Colonic mucosa (tissue), 4 donors: ENCODE data around the gene CCDC27. TPM values are rescaled to one million over a fixed set of nuclear protein-coding genes. Genes with fewer than 3 reads are reported as not detected.

Source experiments
- DNase-seq: peaks from one replicate; pipeline ENCODE4 v3.0.0-alpha.2; 2020
- H3K27ac ChIP-seq: fragments of 200-600 bp; one replicate; pipeline ENCODE4 v1.8.0; 2021
- H3K27me3 ChIP-seq: fragments of 200-600 bp; one replicate; pipeline ENCODE4 v1.8.0; 2021
- H3K36me3 ChIP-seq: fragments of 200-600 bp; one replicate; pipeline ENCODE4 v1.8.0; 2021
- H3K4me1 ChIP-seq: fragments of 200-600 bp; one replicate; pipeline ENCODE4 v1.8.0; 2021; ENCODE audit warnings: mild to moderate bottlenecking
- H3K4me3 ChIP-seq: fragments of 200-600 bp; one replicate; pipeline ENCODE4 v1.8.0; 2021
- H3K9ac ChIP-seq, 2 donors: one replicate each; pipeline ENCODE4 v1.7.0; 2013; ENCODE audit warnings: control low read depth in 2 of 2, low read depth in 2 of 2, low read length in 2 of 2
- H3K9me3 ChIP-seq: fragments of 200-600 bp; one replicate; pipeline ENCODE4 v1.8.0; 2021
- intact Hi-C: fragments of 100-400 bp; cut with DNase I; formaldehyde crosslinking; loops from one replicate; pipeline ENCODE4 v1.14.1; 2022
- total RNA-seq, 2 donors: library from RNA; stranded (reverse); fragmentation: NEBNext Ultra II Directional in 1 of 2; extraction: Animal tissue kit (Norgen Biotek cat#: 25700) in 1 of 2; gene quantifications; one replicate each; pipeline ENCODE4 v1.2.1, GENCODE V29; 2021
- TF ChIP-seq, protein P1 (sequence below): fragments of 200-600 bp; IDR thresholded peaks from one replicate; pipeline ENCODE4 v1.8.0; 2022; ENCODE audit warnings: antibody characterized with exemption, mild to moderate bottlenecking
- donor health status: healthy.
- donor health status: DM: no; HTN: no; CAD: no.
- donor health status: DM: no; HTN: no; CAD: no.

The CCDC27 gene
- total RNA-seq, 2 donors from 2014 or later = not detected

DNA sequence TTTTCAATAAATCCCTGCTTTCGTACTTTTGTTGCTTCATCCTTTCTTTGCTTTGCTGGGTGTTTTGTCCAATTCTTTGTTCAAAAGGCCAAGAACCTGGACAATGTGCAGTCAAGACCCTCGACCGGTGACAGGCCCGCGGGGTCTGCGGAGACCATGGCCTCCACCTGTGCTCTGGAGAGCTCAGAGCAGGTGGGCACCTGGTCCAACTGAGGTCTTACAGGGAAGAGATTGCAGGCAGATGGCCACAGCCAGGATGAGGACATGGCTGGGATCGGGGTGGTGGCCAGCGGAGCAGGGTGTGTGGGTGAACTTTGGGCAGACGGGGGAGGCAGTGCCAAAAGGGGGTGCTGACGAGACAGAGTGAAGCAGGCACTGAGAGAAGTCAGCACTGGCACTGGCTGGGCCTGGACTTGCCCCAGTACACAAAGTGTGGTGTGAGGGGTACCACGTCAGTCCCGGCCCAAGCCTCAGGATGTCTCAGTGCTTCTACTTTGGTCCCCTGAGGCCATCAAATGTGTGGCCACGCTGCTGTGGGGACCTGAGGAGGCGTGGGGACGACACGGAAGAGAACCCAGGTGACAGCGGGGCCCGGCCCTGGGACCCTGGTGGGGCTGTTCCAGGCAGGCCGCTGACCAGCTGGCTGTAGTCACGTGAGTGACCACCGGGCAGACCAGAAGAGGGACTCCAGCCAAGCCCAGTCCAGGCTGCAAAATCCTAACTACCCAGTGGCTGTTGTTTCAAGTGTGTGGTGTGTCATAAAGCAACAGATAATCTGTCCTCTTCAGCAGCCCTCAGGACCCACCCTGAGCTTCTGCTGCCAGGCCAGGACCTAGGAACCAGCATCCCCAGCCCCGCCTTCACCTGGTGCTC, 10.4 kb upstream of the CCDC27 start:
- Histone ChIP-seq H3K9ac (no peak overlapping the region), H3K27ac (no peak overlapping the region), H3K27me3 (no peaks in the 10 kb centered on the region), H3K9me3 (no peaks in the 10 kb centered on the region), H3K36me3 (no peaks in the 10 kb centered on the region), H3K4me1 (no peaks in the 10 kb centered on the region), H3K4me3 (no peak overlapping the region)
- TF ChIP-seq, protein P1, sequence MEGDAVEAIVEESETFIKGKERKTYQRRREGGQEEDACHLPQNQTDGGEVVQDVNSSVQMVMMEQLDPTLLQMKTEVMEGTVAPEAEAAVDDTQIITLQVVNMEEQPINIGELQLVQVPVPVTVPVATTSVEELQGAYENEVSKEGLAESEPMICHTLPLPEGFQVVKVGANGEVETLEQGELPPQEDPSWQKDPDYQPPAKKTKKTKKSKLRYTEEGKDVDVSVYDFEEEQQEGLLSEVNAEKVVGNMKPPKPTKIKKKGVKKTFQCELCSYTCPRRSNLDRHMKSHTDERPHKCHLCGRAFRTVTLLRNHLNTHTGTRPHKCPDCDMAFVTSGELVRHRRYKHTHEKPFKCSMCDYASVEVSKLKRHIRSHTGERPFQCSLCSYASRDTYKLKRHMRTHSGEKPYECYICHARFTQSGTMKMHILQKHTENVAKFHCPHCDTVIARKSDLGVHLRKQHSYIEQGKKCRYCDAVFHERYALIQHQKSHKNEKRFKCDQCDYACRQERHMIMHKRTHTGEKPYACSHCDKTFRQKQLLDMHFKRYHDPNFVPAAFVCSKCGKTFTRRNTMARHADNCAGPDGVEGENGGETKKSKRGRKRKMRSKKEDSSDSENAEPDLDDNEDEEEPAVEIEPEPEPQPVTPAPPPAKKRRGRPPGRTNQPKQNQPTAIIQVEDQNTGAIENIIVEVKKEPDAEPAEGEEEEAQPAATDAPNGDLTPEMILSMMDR = no peak
- intact Hi-C loops = no loop called here
- no peak for DNase-seq

DNA sequence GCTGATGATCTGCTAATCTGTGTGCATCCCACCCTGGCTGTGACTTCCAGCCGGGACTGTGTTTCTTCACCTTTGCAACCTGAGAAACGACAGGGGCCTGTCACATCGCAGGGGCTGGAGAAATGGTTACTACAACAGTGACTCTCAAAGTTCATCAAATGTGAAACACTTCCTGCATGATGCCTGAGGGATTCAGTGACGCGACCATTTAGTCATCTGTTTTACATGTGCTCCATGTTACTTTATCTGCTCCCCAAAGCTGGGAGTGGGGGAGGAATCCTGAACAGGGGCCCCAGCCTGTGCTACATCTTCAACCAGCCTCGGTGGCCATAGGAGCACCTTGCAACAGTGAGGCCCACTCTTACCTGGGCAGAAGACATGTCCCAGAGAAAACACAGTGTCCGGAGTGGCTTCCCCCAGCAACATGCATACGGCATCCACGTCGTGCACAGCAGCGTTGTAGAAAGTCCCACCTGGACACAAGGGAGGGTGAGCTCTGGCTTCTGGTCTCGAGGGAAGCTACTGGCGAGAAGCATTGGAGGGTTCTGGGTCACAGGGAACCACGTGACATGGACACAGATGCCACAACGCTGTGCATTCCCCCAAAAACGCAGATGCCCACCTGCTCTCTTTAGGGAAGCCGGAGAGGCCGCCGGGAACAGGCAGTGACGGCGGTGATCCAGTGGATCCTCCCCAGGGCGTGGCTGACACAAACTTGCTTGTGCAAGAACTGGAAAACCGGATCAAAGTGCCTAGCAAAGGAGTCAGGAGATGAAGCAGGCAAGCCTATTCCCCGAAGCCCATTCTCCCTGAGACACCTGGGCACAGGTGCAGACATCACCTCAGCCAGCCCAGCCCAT, 9.6 kb upstream of the CCDC27 start:
- no peaks in the 10 kb centered on the region for H3K36me3 ChIP-seq
- DNase-seq = no peak

DNA sequence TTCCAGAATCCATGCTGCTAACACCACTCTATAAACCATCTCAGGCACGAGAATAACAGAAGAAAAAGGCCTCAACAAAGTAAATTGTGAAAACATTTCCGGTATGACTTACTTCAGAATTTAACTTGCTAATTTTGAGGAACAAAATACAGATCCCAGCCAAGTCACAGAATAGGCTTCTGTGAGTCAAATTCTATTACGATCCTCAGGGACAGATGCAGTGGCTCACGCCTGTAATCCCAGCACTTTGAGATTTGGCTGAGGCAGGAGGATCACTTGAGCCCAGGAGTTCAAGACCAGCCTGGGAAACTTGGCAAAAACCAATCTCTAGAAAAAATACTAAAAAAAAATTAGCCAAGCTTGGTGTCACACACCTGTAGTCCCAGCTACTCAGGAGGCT, 8.8 kb upstream of the CCDC27 start:
- intact Hi-C loops = no loop called here
- no peaks in the 10 kb centered on the region for H3K9me3 ChIP-seq
- H3K4me3 ChIP-seq = no peak overlapping the region
- no peaks in the 10 kb centered on the region for H3K27me3 ChIP-seq
- H3K36me3 ChIP-seq = no peaks in the 10 kb centered on the region
- TF ChIP-seq, protein P1 = no peak
- peaks cover 8% of the 10 kb centered on the region for H3K4me1 ChIP-seq
- DNase-seq = no peak
- H3K9ac ChIP-seq = no peak overlapping the region
- H3K27ac ChIP-seq = no peak overlapping the region

More for the DNA sequence above, 9.6 kb upstream of the CCDC27 start:
- no peaks in the 10 kb centered on the region for H3K9me3 ChIP-seq
- no peak overlapping the region for H3K9ac ChIP-seq
- intact Hi-C loops = no loop called here
- TF ChIP-seq, protein P1 = no peak
- no peak overlapping the region for H3K4me3 ChIP-seq
- no peaks in the 10 kb centered on the region for H3K27me3 ChIP-seq
- no peak overlapping the region for H3K27ac ChIP-seq
- peaks cover 2% of the 10 kb centered on the region for H3K4me1 ChIP-seq

DNA sequence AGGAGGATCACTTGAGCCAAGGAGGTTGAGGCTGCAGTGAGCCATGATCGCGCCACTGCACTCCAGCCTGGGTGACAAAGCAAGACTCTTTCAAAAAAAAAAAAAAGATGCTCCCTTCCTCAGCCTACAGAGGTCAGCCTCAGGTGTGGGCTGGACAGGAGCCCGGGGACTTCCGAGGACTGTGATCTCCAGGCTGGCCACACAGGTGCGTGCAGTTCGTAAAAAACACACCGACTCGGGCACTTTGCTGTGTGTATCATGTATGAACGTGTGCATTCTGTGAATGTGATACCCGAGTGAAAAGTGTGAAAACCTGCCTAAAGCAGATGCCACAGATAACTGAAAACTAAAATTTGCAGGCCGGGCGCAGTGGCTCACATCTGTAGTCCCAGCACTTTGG, 8.4 kb upstream of the CCDC27 start:
- intact Hi-C loops = no loop called here
- TF ChIP-seq, protein P1 = no peak
- Histone ChIP-seq H3K9ac (no peak overlapping the region), H3K4me3 (no peak overlapping the region), H3K27ac (no peak overlapping the region), H3K36me3 (no peaks in the 10 kb centered on the region), H3K27me3 (no peaks in the 10 kb centered on the region), H3K4me1 (peaks cover 8% of the 10 kb centered on the region), H3K9me3 (no peaks in the 10 kb centered on the region)
- DNase-seq = no peak

DNA sequence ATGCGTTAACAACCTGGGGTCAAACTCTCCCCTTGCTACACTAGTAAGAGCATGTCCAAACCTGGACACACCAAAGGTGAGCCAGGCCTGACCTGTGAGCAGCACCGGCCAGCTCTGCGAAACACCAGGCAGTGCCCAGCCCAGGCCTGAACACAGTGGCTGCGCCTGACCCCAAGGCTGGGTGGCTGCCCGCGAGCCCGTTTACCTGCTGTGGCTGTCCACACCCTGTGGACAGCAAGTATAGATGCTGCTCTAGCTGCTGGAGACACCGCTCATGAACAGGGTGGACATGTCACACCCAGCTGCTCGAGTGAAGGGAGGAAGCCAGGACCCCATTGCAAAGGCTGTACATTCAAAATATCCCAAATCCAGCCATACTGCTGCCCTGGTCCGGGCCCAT, 7.6 kb upstream of the CCDC27 start:
- no peak for DNase-seq
- no peak overlapping the region for H3K27ac ChIP-seq
- no peak overlapping the region for H3K9ac ChIP-seq
- no peaks in the 10 kb centered on the region for H3K9me3 ChIP-seq
- peaks cover 8% of the 10 kb centered on the region for H3K4me1 ChIP-seq
- no peak overlapping the region for H3K4me3 ChIP-seq
- H3K27me3 ChIP-seq = no peaks in the 10 kb centered on the region
- no peaks in the 10 kb centered on the region for H3K36me3 ChIP-seq
- intact Hi-C loops = no loop called here
- TF ChIP-seq, protein P1 = no peak
